Measurements from ENCODE around the gene RPA3. TPM values are rescaled to one million over a fixed set of nuclear protein-coding genes. Genes with fewer than 3 reads are reported as not detected.

The RPA3 gene
- total and polyA plus RNA-seq, 2 donors (not counting 3 experiments of a cell fraction or from before 2014, with no cell fraction given), result 15.6 to 34.4 TPM

DNA sequence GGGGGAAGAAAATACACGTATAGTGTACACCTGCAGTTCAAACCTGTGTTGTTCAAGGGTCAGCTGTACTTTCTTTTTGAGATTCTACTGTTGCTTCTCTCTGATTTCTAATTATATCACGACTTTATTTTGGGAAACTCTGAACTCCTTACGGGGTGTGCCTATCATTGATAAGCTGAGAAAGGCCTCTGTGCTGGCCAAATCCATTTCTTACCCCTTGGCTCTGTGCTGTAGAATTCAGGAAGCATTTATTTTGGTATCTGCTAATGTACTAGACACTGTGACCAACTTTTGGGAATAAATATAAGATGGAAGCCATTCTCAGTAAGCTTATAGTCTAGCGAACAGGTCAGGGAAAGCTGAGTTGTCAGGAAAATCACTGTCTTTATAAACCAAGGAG lies 26.9 kb upstream of the RPA3 start:
- H3K27me3 ChIP-seq (ENCODE audit: control insufficient read depth in 2 of 2, insufficient read depth in 2 of 2, low read length in 2 of 2), result no peaks in the 10 kb centered on the region
- H3K4me1 ChIP-seq (ENCODE audit: control insufficient read depth, extremely low read depth, insufficient read depth, low read length), result no peaks in the 10 kb centered on the region
- H3K36me3 ChIP-seq (ENCODE audit: control insufficient read depth in 2 of 2, extremely low read depth in 1 of 2, insufficient read depth in 2 of 2, low read length in 2 of 2), result no peaks in the 10 kb centered on the region
- H3K9me1 ChIP-seq (replicated peaks; ENCODE audit: control insufficient read depth, extremely low read depth, insufficient read depth, low read length), result no peaks in the 10 kb centered on the region
- dilution Hi-C loops (cut with MboI; ENCODE audit: extremely low pct_ligation_motif_present, low sequenced_read_pairs) (no loop called here), intact Hi-C loops (cut with micrococcal nuclease) (no loop called here)
- no peak overlapping the region for H2AFZ ChIP-seq (ENCODE audit: low read depth, low read length)
- no peaks in the 10 kb centered on the region for H3K79me2 ChIP-seq (ENCODE audit: control insufficient read depth, insufficient read depth, low read length)
- H3K9ac ChIP-seq (replicated peaks; ENCODE audit: extremely low read depth, insufficient read depth, low read length), result no peak overlapping the region
- no TSS peak for BruUV-seq (replicated peaks)
- H3K27ac ChIP-seq (ENCODE audit: insufficient read depth, low read depth, low read length), result no peak overlapping the region
- no peaks in the 10 kb centered on the region for H4K20me1 ChIP-seq (replicated peaks; ENCODE audit: control insufficient read depth, extremely low read depth, insufficient read depth, low read length)
- H3K9me3 ChIP-seq (replicated peaks; ENCODE audit: control insufficient read depth, insufficient read depth, low read length), result no peaks in the 10 kb centered on the region
- POLR2A ChIA-PET, result no interaction called here
- no peak overlapping the region for H3K4me2 ChIP-seq (ENCODE audit: insufficient read depth, low read length)
- TF ChIP-seq JUN (IDR thresholded peaks at IDR 0.05; ENCODE audit: borderline replicate concordance, insufficient read depth, insufficient read length, low read depth) (no peak), EZH2 (IDR thresholded peaks at IDR 0.05; ENCODE audit: borderline replicate concordance, low read depth, low read length, severe bottlenecking) (no peak), POLR2AphosphoS5 (IDR thresholded peaks at IDR 0.05; ENCODE audit: insufficient read depth, low read depth, low read length) (no peak), GATA2 (IDR thresholded peaks at IDR 0.05; ENCODE audit: insufficient read depth, insufficient read length, low read depth, low read length) (no peak), MYC (IDR thresholded peaks at IDR 0.05; ENCODE audit: low read depth, low read length) (no peak), FOS (IDR thresholded peaks at IDR 0.05; ENCODE audit: borderline replicate concordance, insufficient read depth, low read length) (no peak), POLR2A (IDR thresholded peaks at IDR 0.05; ENCODE audit: low read depth, low read length) (no peak)
- TF ChIP-seq, protein P1, sequence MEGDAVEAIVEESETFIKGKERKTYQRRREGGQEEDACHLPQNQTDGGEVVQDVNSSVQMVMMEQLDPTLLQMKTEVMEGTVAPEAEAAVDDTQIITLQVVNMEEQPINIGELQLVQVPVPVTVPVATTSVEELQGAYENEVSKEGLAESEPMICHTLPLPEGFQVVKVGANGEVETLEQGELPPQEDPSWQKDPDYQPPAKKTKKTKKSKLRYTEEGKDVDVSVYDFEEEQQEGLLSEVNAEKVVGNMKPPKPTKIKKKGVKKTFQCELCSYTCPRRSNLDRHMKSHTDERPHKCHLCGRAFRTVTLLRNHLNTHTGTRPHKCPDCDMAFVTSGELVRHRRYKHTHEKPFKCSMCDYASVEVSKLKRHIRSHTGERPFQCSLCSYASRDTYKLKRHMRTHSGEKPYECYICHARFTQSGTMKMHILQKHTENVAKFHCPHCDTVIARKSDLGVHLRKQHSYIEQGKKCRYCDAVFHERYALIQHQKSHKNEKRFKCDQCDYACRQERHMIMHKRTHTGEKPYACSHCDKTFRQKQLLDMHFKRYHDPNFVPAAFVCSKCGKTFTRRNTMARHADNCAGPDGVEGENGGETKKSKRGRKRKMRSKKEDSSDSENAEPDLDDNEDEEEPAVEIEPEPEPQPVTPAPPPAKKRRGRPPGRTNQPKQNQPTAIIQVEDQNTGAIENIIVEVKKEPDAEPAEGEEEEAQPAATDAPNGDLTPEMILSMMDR (IDR thresholded peaks at IDR 0.05; ENCODE audit: extremely low read depth in 1 of 2, insufficient read depth in 1 of 2, low read depth in 1 of 2, low read length in 2 of 2), result no peak
- TF ChIP-seq, protein P2, sequence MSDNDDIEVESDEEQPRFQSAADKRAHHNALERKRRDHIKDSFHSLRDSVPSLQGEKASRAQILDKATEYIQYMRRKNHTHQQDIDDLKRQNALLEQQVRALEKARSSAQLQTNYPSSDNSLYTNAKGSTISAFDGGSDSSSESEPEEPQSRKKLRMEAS (IDR thresholded peaks at IDR 0.05; ENCODE audit: insufficient read depth, insufficient read length), result no peak
- H3K4me3 ChIP-seq (replicated peaks in 1 of 3; ENCODE audit: insufficient read depth in 1 of 3, low read depth in 1 of 3, low read length in 3 of 3), result no peak overlapping the region
- CTCF ChIA-PET, result interaction anchor here (0.6 to 1.8 kb wide), 4 partner anchors 9 to 64 kb away, joined by 3 to 10 read pairs (median 4); no protein-coding TSS in a partner anchor
- FAIRE-seq (no peak), DNase-seq (ENCODE audit: low read depth, low spot score) (no peak)
